ENCODE results near the gene PITPNC1. TPM values are rescaled to one million over a fixed set of nuclear protein-coding genes. Genes with fewer than 3 reads are reported as not detected.
"Not testable (repeated sequence)": the region's sequence is repeated elsewhere in the genome, so short reads cannot be mapped to it uniquely, and the experiment has no call there.

PITPNC1 gene
- total RNA-seq, 1 donor from 2014 or later: 39.7 TPM

DNA sequence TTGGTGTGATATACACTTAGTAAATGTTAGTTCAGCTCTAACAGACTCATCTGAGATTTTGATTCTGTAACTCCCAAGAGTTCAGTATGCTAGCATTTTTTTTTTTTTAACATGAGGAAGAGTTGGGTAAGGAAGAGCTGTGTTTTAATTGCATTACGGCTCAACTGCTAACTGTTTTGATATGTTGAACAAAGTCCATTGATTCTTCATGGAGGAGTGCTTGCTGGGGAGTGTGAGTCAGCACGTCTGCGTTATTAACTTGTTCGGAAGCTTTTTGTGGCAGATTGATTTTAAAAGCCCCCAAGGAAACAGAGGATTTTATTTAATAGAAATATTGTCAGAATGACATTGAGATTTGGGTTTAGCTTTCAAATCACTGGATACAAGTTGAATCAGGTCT, 45.8 kb downstream of the PITPNC1 start:
- no peak for DNase-seq (ENCODE audit: low spot score)

GRCh38 chr17:67425571-67426160, 48.6 kb downstream of the PITPNC1 start:
- H3K4me3 Mint-ChIP-seq (ENCODE audit: unreplicated experiment): no peak overlapping the region
- H3K4me1 Mint-ChIP-seq (ENCODE audit: unreplicated experiment): peaks cover 9% of the 10 kb centered on the region
- no peak overlapping the region for H3K27ac Mint-ChIP-seq (ENCODE audit: unreplicated experiment)
- DNase-seq (ENCODE audit: low spot score): no peak
- TF ChIP-seq, protein P1, sequence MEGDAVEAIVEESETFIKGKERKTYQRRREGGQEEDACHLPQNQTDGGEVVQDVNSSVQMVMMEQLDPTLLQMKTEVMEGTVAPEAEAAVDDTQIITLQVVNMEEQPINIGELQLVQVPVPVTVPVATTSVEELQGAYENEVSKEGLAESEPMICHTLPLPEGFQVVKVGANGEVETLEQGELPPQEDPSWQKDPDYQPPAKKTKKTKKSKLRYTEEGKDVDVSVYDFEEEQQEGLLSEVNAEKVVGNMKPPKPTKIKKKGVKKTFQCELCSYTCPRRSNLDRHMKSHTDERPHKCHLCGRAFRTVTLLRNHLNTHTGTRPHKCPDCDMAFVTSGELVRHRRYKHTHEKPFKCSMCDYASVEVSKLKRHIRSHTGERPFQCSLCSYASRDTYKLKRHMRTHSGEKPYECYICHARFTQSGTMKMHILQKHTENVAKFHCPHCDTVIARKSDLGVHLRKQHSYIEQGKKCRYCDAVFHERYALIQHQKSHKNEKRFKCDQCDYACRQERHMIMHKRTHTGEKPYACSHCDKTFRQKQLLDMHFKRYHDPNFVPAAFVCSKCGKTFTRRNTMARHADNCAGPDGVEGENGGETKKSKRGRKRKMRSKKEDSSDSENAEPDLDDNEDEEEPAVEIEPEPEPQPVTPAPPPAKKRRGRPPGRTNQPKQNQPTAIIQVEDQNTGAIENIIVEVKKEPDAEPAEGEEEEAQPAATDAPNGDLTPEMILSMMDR (IDR thresholded peaks at IDR 0.05; ENCODE audit: unreplicated experiment): no peak
- H3K9me3 Mint-ChIP-seq (ENCODE audit: unreplicated experiment): no peaks in the 10 kb centered on the region
- H3K36me3 Mint-ChIP-seq (ENCODE audit: low read depth, unreplicated experiment): peaks cover 5% of the 10 kb centered on the region
- no peaks in the 10 kb centered on the region for H3K27me3 Mint-ChIP-seq (ENCODE audit: unreplicated experiment)

More for the DNA sequence above, 45.8 kb downstream of the PITPNC1 start:
- peaks cover 5% of the 10 kb centered on the region for H3K36me3 Mint-ChIP-seq (ENCODE audit: low read depth, unreplicated experiment)
- no peak overlapping the region for H3K4me3 Mint-ChIP-seq (ENCODE audit: unreplicated experiment)
- H3K9me3 Mint-ChIP-seq (ENCODE audit: unreplicated experiment): no peaks in the 10 kb centered on the region
- peaks cover 11% of the 10 kb centered on the region for H3K4me1 Mint-ChIP-seq (ENCODE audit: unreplicated experiment)
- no peak overlapping the region for H3K27ac Mint-ChIP-seq (ENCODE audit: unreplicated experiment)
- H3K27me3 Mint-ChIP-seq (ENCODE audit: unreplicated experiment): no peaks in the 10 kb centered on the region
- TF ChIP-seq, protein P1 (IDR thresholded peaks at IDR 0.05; ENCODE audit: unreplicated experiment): no peak

DNA sequence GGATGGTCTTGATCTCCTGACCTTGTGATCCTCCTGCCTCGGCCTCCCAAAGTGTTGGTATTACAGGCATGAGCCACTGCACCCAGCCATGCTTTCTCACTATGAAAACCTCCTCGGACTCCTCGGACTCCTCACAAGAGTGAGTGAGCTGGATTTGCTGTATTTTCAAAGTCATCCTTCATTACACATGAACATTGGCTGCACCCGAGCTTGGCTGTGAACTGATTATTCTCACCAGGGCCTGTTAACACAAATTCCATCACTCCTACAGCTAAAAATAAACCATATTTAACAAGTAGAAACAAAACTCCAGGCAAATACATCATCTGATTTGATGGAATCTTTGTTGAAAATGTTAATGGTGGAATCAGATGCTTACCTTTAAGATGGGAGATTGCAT, 50.3 kb downstream of the PITPNC1 start:
- peaks cover 5% of the 10 kb centered on the region for H3K36me3 Mint-ChIP-seq (ENCODE audit: low read depth, unreplicated experiment)
- peaks cover 10% of the 10 kb centered on the region for H3K4me1 Mint-ChIP-seq (ENCODE audit: unreplicated experiment)
- no peak overlapping the region for H3K27ac Mint-ChIP-seq (ENCODE audit: unreplicated experiment)
- H3K4me3 Mint-ChIP-seq (ENCODE audit: unreplicated experiment): no peak overlapping the region
- no peaks in the 10 kb centered on the region for H3K9me3 Mint-ChIP-seq (ENCODE audit: unreplicated experiment)
- H3K27me3 Mint-ChIP-seq (ENCODE audit: unreplicated experiment): no peaks in the 10 kb centered on the region
- TF ChIP-seq, protein P1 (IDR thresholded peaks at IDR 0.05; ENCODE audit: unreplicated experiment): no peak
- no peak for DNase-seq (ENCODE audit: low spot score)

DNA sequence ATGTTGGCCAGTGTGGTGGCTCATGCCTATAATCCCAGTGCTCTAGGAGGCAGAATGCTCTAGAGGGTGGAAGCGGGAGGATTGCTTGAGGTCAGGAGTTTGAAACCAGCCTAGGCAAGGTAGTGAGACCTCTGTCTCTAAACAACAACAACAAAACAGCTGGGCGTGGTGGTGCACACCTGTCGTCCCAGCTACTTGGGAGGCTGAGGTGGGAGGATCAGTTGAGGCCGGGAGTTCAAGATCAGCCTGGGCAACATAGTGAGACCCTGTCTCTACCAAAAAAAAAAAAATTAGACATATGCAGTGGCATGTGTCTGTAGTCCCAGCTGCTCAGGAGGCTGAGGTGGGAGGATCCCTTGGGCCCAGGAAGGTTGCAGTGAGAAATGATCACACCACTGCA, 53.4 kb downstream of the PITPNC1 start:
- not testable (repeated sequence) for DNase-seq (ENCODE audit: low spot score); H3K9me3 Mint-ChIP-seq (ENCODE audit: unreplicated experiment); H3K36me3 Mint-ChIP-seq (ENCODE audit: low read depth, unreplicated experiment); H3K4me3 Mint-ChIP-seq (ENCODE audit: unreplicated experiment); H3K27ac Mint-ChIP-seq (ENCODE audit: unreplicated experiment); H3K27me3 Mint-ChIP-seq (ENCODE audit: unreplicated experiment)
- peaks cover 22% of the 10 kb centered on the region for H3K4me1 Mint-ChIP-seq (ENCODE audit: unreplicated experiment)

GRCh38 chr17:67431249-67432015, 54.4 kb downstream of the PITPNC1 start:
- peaks cover 3% of the 10 kb centered on the region for H3K27me3 Mint-ChIP-seq (ENCODE audit: unreplicated experiment)
- TF ChIP-seq, protein P1 (IDR thresholded peaks at IDR 0.05; ENCODE audit: unreplicated experiment): no peak
- no peak overlapping the region for H3K27ac Mint-ChIP-seq (ENCODE audit: unreplicated experiment)
- no peaks in the 10 kb centered on the region for H3K9me3 Mint-ChIP-seq (ENCODE audit: unreplicated experiment)
- H3K4me1 Mint-ChIP-seq (ENCODE audit: unreplicated experiment): peaks cover 26% of the 10 kb centered on the region
- no peaks in the 10 kb centered on the region for H3K36me3 Mint-ChIP-seq (ENCODE audit: low read depth, unreplicated experiment)
- no peak overlapping the region for H3K4me3 Mint-ChIP-seq (ENCODE audit: unreplicated experiment)
- no peak for DNase-seq (ENCODE audit: low spot score)
